GM21717 (cell line): ENCODE measurements around the gene OR5T1.

ENCODE experiments used
- ATAC-seq: cut with Tn5 transposase; IDR thresholded peaks from one replicate; pipeline ENCODE4 v1.9.1; 2021; ENCODE audit warnings: mild to moderate bottlenecking, moderate library complexity; ENCODE audit not compliant: unreplicated experiment

OR5T1 gene

DNA sequence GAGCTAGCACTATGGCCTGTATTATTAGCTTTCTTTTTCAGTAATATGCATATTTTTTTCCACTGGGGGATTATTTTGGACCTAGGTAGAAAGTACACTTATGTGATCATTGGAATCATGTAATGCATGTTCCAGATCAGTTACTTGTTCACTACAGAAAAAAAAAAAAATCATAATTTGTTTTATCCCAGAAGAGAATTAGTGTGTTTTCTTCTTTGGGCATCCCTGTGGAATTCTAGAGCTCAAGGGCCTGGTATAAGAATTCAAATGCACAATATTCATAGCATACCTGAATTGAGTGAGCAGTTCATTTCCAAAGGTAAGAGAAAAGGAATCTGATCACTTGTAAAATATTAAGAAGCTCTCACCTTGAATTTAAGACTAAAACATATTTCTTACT, at the start of gene OR5T1:
TSS of gene OR5T1 (plus strand) at position 301 of the 400 bp plus-strand sequence. CDS start 1,485 bp downstream, outside the sequence.
- no peak for ATAC-seq

- no peak for ATAC-seq
These were observed 39.8 kb upstream of the OR5T1 start, which contains the start of gene OR5T2 for GRCh38 chr11:56234155-56234554. OR5T2 (minus strand) TSS chr11:56234255; CDS start chr11:56233062, 1,193 bp downstream.

DNA sequence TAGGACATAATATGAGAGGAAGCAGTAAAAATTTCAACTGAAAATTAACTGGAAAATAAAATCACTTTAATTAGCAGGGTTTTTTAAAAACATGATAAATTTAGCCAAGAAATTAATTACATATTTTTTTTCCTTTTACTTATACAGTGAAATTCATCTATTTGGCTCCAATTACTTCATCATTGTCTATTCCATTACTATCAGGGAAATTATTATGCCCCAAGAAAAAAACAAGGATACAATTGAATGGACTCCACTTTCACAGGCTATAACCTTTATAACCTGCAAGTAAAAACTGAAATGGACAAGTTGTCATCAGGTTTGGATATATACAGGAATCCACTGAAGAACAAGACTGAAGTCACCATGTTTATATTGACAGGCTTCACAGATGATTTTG, 22.0 kb upstream of the OR5T1 start, which contains the start of gene OR5T3:
TSS of gene OR5T3 (plus strand) at position 301 of the 400 bp plus-strand sequence. CDS start at position 301, 0 bp downstream.
- ATAC-seq: no peak

GRCh38 chr11:56271092-56271491, 2.9 kb upstream of the OR5T1 start:
- ATAC-seq: no peak

DNA sequence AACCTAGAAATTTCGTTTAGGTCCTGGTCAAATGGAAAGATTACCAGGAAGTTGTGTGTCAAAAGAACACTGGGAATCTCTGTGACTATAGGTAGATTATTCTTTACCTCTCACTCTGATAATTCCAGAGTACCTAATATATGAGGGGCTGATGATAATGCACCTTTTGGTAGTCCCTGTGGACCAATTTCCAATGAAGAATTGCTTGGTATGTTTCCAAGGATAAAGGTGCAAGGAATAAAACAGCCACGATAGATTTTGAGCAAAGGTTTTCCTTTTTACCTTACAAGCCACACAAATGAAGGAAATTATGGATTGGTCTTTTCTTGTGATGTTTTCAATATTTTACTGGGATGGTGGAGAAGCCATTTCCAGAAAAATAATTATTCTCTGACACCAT, 18.2 kb downstream of the OR5T1 start, which contains the start of gene OR8H1:
TSS of gene OR8H1 (minus strand) at position 101 of the 400 bp plus-strand sequence. CDS start 1,192 bp downstream, outside the sequence.
- no peak for ATAC-seq

GRCh38 chr11:56296898-56297297, 22.9 kb downstream of the OR5T1 start:
- ATAC-seq: no peak

- no peak for ATAC-seq
These were observed 33.9 kb downstream of the OR5T1 start for GRCh38 chr11:56307836-56308235.

GRCh38 chr11:56314844-56315243, 40.9 kb downstream of the OR5T1 start, which contains the start of gene OR8K3:
OR8K3 (plus strand) TSS chr11:56315144; CDS start chr11:56318307, 3,163 bp downstream.
- no peak for ATAC-seq
